ENCODE results near the gene SMARCA1. TPM values are rescaled to one million over a fixed set of nuclear protein-coding genes. Genes with fewer than 3 reads are reported as not detected.

Gene SMARCA1
- total and polyA plus RNA-seq, 2 donors (not counting 1 experiment from before 2014, with no cell fraction given) = 0.07 to 0.39 TPM

GRCh38 chrX:129497146-129497843, 26.0 kb downstream of the SMARCA1 start:
- H3K9me3 Mint-ChIP-seq (ENCODE audit: insufficient read depth) = no peaks in the 10 kb centered on the region
- intact Hi-C loops (cut with micrococcal nuclease) = no loop called here
- no peak overlapping the region for H3K4me3 Mint-ChIP-seq
- Histone ChIP-seq H2AFZ (ENCODE audit: insufficient read depth, low read depth, low read length, poor library complexity, severe bottlenecking) (no peak overlapping the region), H4K20me1 (ENCODE audit: control insufficient read depth, insufficient read depth, low read length, poor library complexity, severe bottlenecking) (no peaks in the 10 kb centered on the region), H3K36me3 (replicated peaks in 1 of 2; ENCODE audit: control extremely low read depth in 1 of 2, control insufficient read depth in 1 of 2, extremely low read depth in 1 of 2, insufficient read depth in 2 of 2, low read length in 1 of 2) (no peaks in the 10 kb centered on the region), H3K79me2 (ENCODE audit: control insufficient read depth, insufficient read depth, low read length) (no peaks in the 10 kb centered on the region), H3K4me1 (ENCODE audit: control insufficient read depth in 2 of 2, insufficient read depth in 2 of 2, low read length in 2 of 2) (no peaks in the 10 kb centered on the region), H3K4me2 (replicated peaks; ENCODE audit: low read depth, low read length, poor library complexity, severe bottlenecking) (no peak overlapping the region), H3K9me3 (ENCODE audit: control extremely low read depth in 1 of 3, control insufficient read depth in 2 of 3, insufficient read depth in 1 of 3, low read length in 2 of 3) (no peaks in the 10 kb centered on the region), H3K27me3 (replicated peaks in 1 of 4; ENCODE audit: control extremely low read depth in 1 of 4, control insufficient read depth in 3 of 4, insufficient read depth in 4 of 4, low read length in 3 of 4) (peaks cover 0 to 2% (median 0%) of the 10 kb centered on the region in 4 experiments), H3K4me3 (ENCODE audit: control extremely low read depth in 1 of 5, extremely low read depth in 1 of 5, insufficient read depth in 1 of 5, low read depth in 2 of 5, low read length in 4 of 5) (no peak overlapping the region), H3K9ac (ENCODE audit: low read length) (no peak overlapping the region), H3K27ac (ENCODE audit: low read length in 2 of 2) (no peak overlapping the region)
- DNase-seq (no peak), ATAC-seq (ENCODE audit: low read depth) (no peak)
- H3K27ac Mint-ChIP-seq = no peak overlapping the region
- WGBS (ENCODE audit: insufficient coverage) = 94% methylated on average over 3 of the region's 3 CpGs
- CTCF ChIA-PET = no interaction called here
- peaks cover 3% of the 10 kb centered on the region for H3K27me3 Mint-ChIP-seq
- TF ChIP-seq EZH2 (IDR thresholded peaks at IDR 0.05; ENCODE audit: borderline replicate concordance, insufficient read depth, low read depth, low read length, poor library complexity, severe bottlenecking) (no peak), CTCF (IDR thresholded peaks at IDR 0.05) (no peak)
- H3K4me1 Mint-ChIP-seq = no peaks in the 10 kb centered on the region
- POLR2A ChIA-PET = no interaction called here

DNA sequence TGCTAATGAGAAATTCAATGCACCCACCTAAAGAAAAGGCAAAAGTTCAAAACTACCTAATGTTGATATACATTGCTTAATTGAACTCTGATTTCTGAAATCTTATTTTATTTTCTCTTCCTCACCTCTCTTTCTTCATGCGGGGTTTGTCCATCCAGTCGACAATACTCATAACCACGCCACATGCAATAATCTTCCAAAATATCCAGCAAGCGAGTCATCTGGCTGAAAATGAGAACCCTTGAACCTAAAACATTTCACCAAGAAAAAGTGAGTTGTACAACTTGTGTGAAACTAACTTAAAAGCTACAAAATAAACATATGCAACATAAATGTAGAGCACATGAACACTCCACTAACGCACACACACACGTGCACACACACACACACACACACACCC, 26.7 kb downstream of the SMARCA1 start:
- H3K27me3 ChIP-seq (replicated peaks in 1 of 4; ENCODE audit: control extremely low read depth in 1 of 4, control insufficient read depth in 3 of 4, insufficient read depth in 4 of 4, low read length in 3 of 4) = peaks cover 0 to 2% (median 0%) of the 10 kb centered on the region in 4 experiments
- H3K9me3 ChIP-seq (ENCODE audit: control extremely low read depth in 1 of 3, control insufficient read depth in 2 of 3, insufficient read depth in 1 of 3, low read length in 2 of 3) = no peaks in the 10 kb centered on the region
- no peak for DNase-seq
- Mint-ChIP-seq H3K27me3 (no peaks in the 10 kb centered on the region), H3K9me3 (ENCODE audit: insufficient read depth) (no peaks in the 10 kb centered on the region), H3K4me3 (no peak overlapping the region), H3K27ac (no peak overlapping the region), H3K4me1 (no peaks in the 10 kb centered on the region)
- H4K20me1 ChIP-seq (ENCODE audit: control insufficient read depth, insufficient read depth, low read length, poor library complexity, severe bottlenecking) = no peaks in the 10 kb centered on the region
- no peak overlapping the region for H3K9ac ChIP-seq (ENCODE audit: low read length)
- ChIA-PET POLR2A (no interaction called here), CTCF (no interaction called here)
- WGBS (ENCODE audit: insufficient coverage) = no CpG with 5 or more reads among the region's 6 CpGs
- no peaks in the 10 kb centered on the region for H3K79me2 ChIP-seq (ENCODE audit: control insufficient read depth, insufficient read depth, low read length)
- TF ChIP-seq EZH2 (IDR thresholded peaks at IDR 0.05; ENCODE audit: borderline replicate concordance, insufficient read depth, low read depth, low read length, poor library complexity, severe bottlenecking) (no peak), CTCF (IDR thresholded peaks at IDR 0.05) (no peak)
- H2AFZ ChIP-seq (ENCODE audit: insufficient read depth, low read depth, low read length, poor library complexity, severe bottlenecking) = no peak overlapping the region
- H3K4me3 ChIP-seq (ENCODE audit: control extremely low read depth in 1 of 5, extremely low read depth in 1 of 5, insufficient read depth in 1 of 5, low read depth in 2 of 5, low read length in 4 of 5) = no peak overlapping the region
- no peak overlapping the region for H3K4me2 ChIP-seq (replicated peaks; ENCODE audit: low read depth, low read length, poor library complexity, severe bottlenecking)
- intact Hi-C loops (cut with micrococcal nuclease) = no loop called here
- no peak overlapping the region for H3K27ac ChIP-seq (ENCODE audit: low read length in 2 of 2)
- ATAC-seq (ENCODE audit: low read depth) = no peak
- H3K36me3 ChIP-seq (replicated peaks in 1 of 2; ENCODE audit: control extremely low read depth in 1 of 2, control insufficient read depth in 1 of 2, extremely low read depth in 1 of 2, insufficient read depth in 2 of 2, low read length in 1 of 2) = no peaks in the 10 kb centered on the region
- no peaks in the 10 kb centered on the region for H3K4me1 ChIP-seq (ENCODE audit: control insufficient read depth in 2 of 2, insufficient read depth in 2 of 2, low read length in 2 of 2)
